ENCODE measurements around the gene TMEM108.

- TF ChIP-seq CTCF (optimal IDR thresholded peaks at IDR 0.05 in 1 of 3, IDR thresholded peaks at IDR 0.05 in 1 of 3, conservative IDR thresholded peaks at IDR 0.05 in 1 of 3; ENCODE audit: extremely low read depth in 1 of 3, insufficient read depth in 2 of 3, low read length in 3 of 3) = no peak
- no peak for TF ChIP-seq EZH2 (IDR thresholded peaks at IDR 0.05; ENCODE audit: low read length)
These were observed 290.2 kb downstream of the TMEM108 start for GRCh38 chr3:133328373-133328772.

All from keratinocyte (primary cell).